Amniotic epithelial cell (primary cell): ENCODE data around the gene EHMT2.

ENCODE experiments used
- DNase-seq: peaks from one replicate; pipeline ENCODE4 v3.0.0-alpha.2; 2010; ENCODE audit warnings: low read depth

EHMT2 gene

GRCh38 chr6:31888276-31889258, 8.9 kb downstream of the EHMT2 start:
- DNase-seq, result no peak

GRCh38 chr6:31887173-31888007, 10.1 kb downstream of the EHMT2 start:
- no peak for DNase-seq

GRCh38 chr6:31886541-31886991, 10.9 kb downstream of the EHMT2 start:
- DNase-seq, result no peak

GRCh38 chr6:31884528-31885035, 12.9 kb downstream of the EHMT2 start:
- no peak for DNase-seq

GRCh38 chr6:31883676-31884075, 13.8 kb downstream of the EHMT2 start:
- DNase-seq, result no peak

- DNase-seq, result peak; percentile 40
Measured at GRCh38 chr6:31882344-31882743, 15.2 kb downstream of the EHMT2 start.

- no peak for DNase-seq
Measured at GRCh38 chr6:31881136-31881859, 16.2 kb downstream of the EHMT2 start.

- DNase-seq, result no peak
Measured at GRCh38 chr6:31880616-31881015, 16.9 kb downstream of the EHMT2 start.

- no peak for DNase-seq
Measured at GRCh38 chr6:31879901-31880300, 17.6 kb downstream of the EHMT2 start.

GRCh38 chr6:31879143-31879542, 18.4 kb downstream of the EHMT2 start:
- DNase-seq, result no peak

GRCh38 chr6:31878726-31879125, 18.8 kb downstream of the EHMT2 start, which contains the start of gene SLC44A4:
TSS of gene SLC44A4 (minus strand) at chr6:31878997. CDS start at chr6:31878980, 17 bp downstream.
- DNase-seq, result no peak

- DNase-seq, result no peak
Measured at GRCh38 chr6:31878222-31878621, 19.3 kb downstream of the EHMT2 start.

- DNase-seq, result no peak
Measured at GRCh38 chr6:31877651-31878161, 19.8 kb downstream of the EHMT2 start.

GRCh38 chr6:31877125-31877650, 20.3 kb downstream of the EHMT2 start:
- no peak for DNase-seq

GRCh38 chr6:31876357-31876756, 21.1 kb downstream of the EHMT2 start:
- DNase-seq, result no peak

GRCh38 chr6:31875877-31876276, 21.6 kb downstream of the EHMT2 start:
- no peak for DNase-seq

GRCh38 chr6:31874836-31875572, 22.5 kb downstream of the EHMT2 start:
- no peak for DNase-seq

- DNase-seq, result no peak
Measured at GRCh38 chr6:31874084-31874670, 23.3 kb downstream of the EHMT2 start.

- DNase-seq, result peak; percentile 26
Measured at GRCh38 chr6:31871046-31871659, 26.3 kb downstream of the EHMT2 start.
